ENCODE measurements around the gene RNF180.
A peak's percentile ranks its signal among the peaks of the same experiment; 100 is the strongest.

GRCh38 chr5:64207978-64208377 is 42.3 kb downstream of the RNF180 start:
- TF ChIP-seq SIN3A (IDR thresholded peaks at IDR 0.05; ENCODE audit: borderline replicate concordance, insufficient read depth, low read depth, low read length) (no peak), CTCF (IDR thresholded peaks at IDR 0.05) (peak; percentile 21; the same call in 1 of the 2 replicates), POLR2AphosphoS5 (IDR thresholded peaks at IDR 0.05; ENCODE audit: low read depth, low read length) (no peak)

Data from Panc1 (cell line).